MCF 10A (cell line): ENCODE results near the gene APC2. TPM values are rescaled to one million over a fixed set of nuclear protein-coding genes. Genes with fewer than 3 reads are reported as not detected.

Source experiments
- BruUV-seq: library from RNA; stranded (reverse); fragments of 400-500 nt; replicated peaks from 2 replicates; lab custom pipeline; 2021; lab: Mats Ljungman, UMichigan
- CTCF ChIA-PET: fragments of 300-600 bp; sonication (Branson Sonifier 250); formaldehyde crosslinking; extraction: SDS; loops from one replicate; lab custom pipeline; 2021; ENCODE audit warnings: antibody characterized with exemption, inconsistent platforms; lab: Yijun Ruan, JAX
- POLR2A ChIA-PET: fragments of 300-600, 350-650 bp; sonication (Branson Sonifier 250); formaldehyde crosslinking; extraction: SDS; loops from one replicate; lab custom pipeline; 2020; ENCODE audit warnings: antibody characterized with exemption, inconsistent platforms; lab: Yijun Ruan, JAX
- DNase-seq: peaks from one replicate; pipeline ENCODE4 v3.0.0-alpha.2; 2018; ENCODE audit not compliant: unreplicated experiment
- H3K27ac Mint-ChIP-seq: one replicate; pipeline ENCODE4 v1.8.0; 2022; ENCODE audit warnings: mild to moderate bottlenecking, low read depth, mixed read lengths; ENCODE audit not compliant: unreplicated experiment
- H3K27me3 Mint-ChIP-seq: one replicate; pipeline ENCODE4 v1.8.0; 2022; ENCODE audit warnings: mixed read lengths; ENCODE audit not compliant: insufficient read depth, unreplicated experiment
- H3K36me3 Mint-ChIP-seq: one replicate; pipeline ENCODE4 v1.8.0; 2022; ENCODE audit warnings: mild to moderate bottlenecking, moderate library complexity, mixed read lengths; ENCODE audit not compliant: insufficient read depth, unreplicated experiment
- H3K4me1 Mint-ChIP-seq: one replicate; pipeline ENCODE4 v1.8.0; 2022; ENCODE audit warnings: mixed read lengths; ENCODE audit not compliant: insufficient read depth, unreplicated experiment
- H3K4me3 Mint-ChIP-seq: one replicate; pipeline ENCODE4 v1.8.0; 2022; ENCODE audit warnings: mild to moderate bottlenecking, moderate library complexity, mixed read lengths; ENCODE audit not compliant: unreplicated experiment
- H3K9me3 Mint-ChIP-seq: one replicate; pipeline ENCODE4 v1.8.0; 2022; ENCODE audit warnings: mixed read lengths; ENCODE audit not compliant: unreplicated experiment
- intact Hi-C: fragments of 100-400 bp; cut with micrococcal nuclease; formaldehyde crosslinking; loops from 2 replicates; pipeline ENCODE4 v1.14.1; 2022
- total RNA-seq: library from RNA; stranded (reverse); gene quantifications from 2 replicates; pipeline ENCODE4 v1.2.3, GENCODE V29; 2022
- TF ChIP-seq, protein P1 (sequence below): fragments of 200-600 bp; IDR thresholded peaks from one replicate; pipeline ENCODE4 v1.8.0; 2022; ENCODE audit warnings: antibody characterized with exemption, mild to moderate bottlenecking; ENCODE audit not compliant: unreplicated experiment

Gene APC2
- total RNA-seq, 1 experiment from 2014 or later: 0.23 TPM

DNA sequence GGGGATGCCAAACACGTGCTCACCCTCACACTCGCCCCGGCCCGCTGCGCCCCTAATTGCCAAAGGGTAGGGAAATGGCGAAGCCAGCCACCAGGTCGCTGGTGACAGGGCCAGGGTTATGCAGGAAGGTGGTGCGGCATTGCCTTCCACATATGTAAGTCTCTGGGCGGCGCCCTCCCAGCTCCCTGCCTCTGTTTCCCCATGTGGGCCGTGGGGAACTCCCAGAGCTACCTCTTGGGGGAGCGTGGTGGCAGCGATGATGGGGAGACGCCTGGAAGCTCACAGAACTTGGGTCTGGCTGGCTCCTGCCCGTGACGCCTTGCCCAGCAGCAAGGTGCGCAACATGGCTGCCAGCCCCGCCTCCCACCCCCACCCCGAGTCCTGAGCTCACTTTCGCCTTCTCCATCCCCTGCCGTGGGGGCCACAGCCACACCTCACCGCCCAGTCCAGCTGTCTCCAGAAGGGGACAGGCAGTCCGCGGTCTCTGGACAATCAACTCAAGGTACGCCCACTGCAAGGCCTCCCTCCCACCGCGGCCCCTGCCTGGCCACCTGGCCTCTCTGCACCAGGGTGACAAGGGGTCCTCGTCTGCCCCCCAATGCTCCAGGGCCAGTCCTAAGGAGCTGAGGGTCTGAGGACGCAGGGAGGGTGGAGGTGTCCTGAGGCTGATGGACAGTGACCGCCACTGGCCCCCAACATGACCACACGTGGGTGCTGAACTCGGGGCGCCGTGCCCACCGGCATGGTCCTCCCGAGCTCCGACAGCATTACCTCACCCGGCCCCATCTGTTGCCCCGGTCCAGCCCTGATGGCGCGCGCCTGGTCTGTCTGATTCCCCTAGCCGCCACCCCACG lies 22.5 kb downstream of the APC2 start:
- POLR2A ChIA-PET: interaction anchor here (0.8 to 0.9 kb wide), 2 partner anchors 17 to 203 kb away, joined by 3 to 4 read pairs; partner anchors contain the start of gene CIRBP
- DNase-seq: no peak
- Mint-ChIP-seq H3K27ac (no peak overlapping the region), H3K9me3 (no peaks in the 10 kb centered on the region), H3K27me3 (no peaks in the 10 kb centered on the region), H3K4me1 (peaks cover 4% of the 10 kb centered on the region), H3K4me3 (no peak overlapping the region), H3K36me3 (peaks cover 36% of the 10 kb centered on the region)
- TF ChIP-seq, protein P1, sequence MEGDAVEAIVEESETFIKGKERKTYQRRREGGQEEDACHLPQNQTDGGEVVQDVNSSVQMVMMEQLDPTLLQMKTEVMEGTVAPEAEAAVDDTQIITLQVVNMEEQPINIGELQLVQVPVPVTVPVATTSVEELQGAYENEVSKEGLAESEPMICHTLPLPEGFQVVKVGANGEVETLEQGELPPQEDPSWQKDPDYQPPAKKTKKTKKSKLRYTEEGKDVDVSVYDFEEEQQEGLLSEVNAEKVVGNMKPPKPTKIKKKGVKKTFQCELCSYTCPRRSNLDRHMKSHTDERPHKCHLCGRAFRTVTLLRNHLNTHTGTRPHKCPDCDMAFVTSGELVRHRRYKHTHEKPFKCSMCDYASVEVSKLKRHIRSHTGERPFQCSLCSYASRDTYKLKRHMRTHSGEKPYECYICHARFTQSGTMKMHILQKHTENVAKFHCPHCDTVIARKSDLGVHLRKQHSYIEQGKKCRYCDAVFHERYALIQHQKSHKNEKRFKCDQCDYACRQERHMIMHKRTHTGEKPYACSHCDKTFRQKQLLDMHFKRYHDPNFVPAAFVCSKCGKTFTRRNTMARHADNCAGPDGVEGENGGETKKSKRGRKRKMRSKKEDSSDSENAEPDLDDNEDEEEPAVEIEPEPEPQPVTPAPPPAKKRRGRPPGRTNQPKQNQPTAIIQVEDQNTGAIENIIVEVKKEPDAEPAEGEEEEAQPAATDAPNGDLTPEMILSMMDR: no peak
- CTCF ChIA-PET: interaction anchor here (0.8 kb wide), 1 partner anchor 20 kb away, joined by 3 read pairs; no protein-coding TSS in a partner anchor
- no TSS peak for BruUV-seq
- intact Hi-C loops: no loop called here

DNA sequence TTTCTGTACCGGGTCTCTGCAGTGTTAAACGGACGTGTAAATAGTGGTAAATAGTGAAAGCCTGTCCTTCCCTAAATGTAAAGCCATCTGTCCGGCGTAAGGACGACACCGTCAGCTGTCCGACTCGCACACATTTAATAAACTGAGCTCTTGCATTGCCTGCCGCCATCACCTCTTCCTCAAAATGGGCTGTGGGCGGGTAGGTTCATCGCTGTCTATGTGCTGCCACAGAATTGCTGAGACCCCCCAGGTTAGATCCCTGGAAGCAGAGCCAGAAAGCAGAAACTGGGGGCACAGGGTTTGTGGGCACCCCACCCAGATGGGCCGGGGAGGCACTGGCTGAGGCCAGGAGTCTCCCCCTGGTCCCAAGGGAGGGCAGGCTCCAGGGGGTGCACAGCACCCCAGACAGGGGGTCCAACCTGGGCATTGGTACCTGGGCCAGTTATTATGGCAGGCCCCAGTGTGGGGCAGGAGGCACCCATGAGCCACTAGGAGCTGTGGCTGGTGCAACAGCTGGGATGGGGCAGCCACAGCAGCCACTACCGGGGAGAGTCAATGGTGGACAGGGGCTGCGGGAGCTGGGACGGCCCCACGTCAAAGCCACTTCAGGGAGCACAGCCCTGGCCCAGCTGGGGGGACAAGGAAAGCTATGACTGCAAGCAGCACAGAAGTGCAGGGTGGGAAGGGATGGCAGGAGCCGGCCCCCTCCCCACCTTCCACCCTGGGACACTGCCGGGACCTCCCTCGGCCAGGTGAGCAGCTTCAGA lies 23.3 kb downstream of the APC2 start:
- Mint-ChIP-seq H3K27ac (no peak overlapping the region), H3K36me3 (peaks cover 39% of the 10 kb centered on the region), H3K4me1 (peaks cover 4% of the 10 kb centered on the region), H3K4me3 (no peak overlapping the region), H3K9me3 (no peaks in the 10 kb centered on the region), H3K27me3 (no peaks in the 10 kb centered on the region)
- BruUV-seq: no TSS peak
- CTCF ChIA-PET: interaction anchor here (0.6 to 0.8 kb wide), 2 partner anchors 21 to 216 kb away, joined by 3 to 4 read pairs; no protein-coding TSS in a partner anchor
- intact Hi-C loops: no loop called here
- TF ChIP-seq, protein P1: no peak
- POLR2A ChIA-PET: interaction anchor here (0.5 kb wide), 1 partner anchor 18 kb away, joined by 3 read pairs; the partner anchor contains the start of gene REEP6
- DNase-seq: no peak

DNA sequence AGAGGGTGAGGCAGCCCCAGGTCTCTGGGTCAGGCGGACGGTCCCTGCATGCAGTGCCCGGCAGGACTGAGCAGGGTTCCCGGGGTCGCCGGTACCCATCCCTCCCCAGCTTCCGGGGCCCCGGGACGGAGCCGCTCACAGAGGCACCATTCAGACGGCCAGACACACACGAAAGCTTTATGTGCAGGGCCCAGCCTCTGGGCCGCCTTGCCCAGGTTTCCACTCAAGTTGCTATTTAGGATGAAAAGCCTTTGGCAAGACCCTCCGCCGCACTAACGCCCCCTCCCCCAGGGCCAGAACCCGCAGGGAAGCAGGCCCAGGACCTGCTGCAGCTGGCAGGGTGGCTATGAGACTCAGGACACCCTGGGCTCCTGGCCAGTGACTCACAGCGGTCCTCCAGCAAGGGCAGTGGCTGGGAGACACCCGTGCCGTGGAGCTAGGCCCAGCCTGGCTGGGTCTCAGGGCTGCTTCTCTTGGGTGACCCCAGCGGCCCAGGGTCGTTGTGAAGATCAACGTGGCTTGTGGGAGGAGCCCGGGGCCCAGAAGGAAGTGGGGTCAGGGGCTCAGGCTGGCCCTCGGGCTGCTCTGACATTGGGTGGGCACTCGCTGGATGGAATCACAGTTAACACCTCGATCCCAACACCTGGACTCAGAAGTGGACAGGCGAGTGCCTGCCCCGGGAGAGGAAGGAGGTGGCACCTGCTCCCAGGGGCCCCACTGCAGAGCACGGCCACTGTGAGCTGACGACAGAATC lies 24.3 kb downstream of the APC2 start:
- H3K4me3 Mint-ChIP-seq: no peak overlapping the region
- peaks cover 44% of the 10 kb centered on the region for H3K36me3 Mint-ChIP-seq
- intact Hi-C loops: no loop called here
- CTCF ChIA-PET: interaction anchor here (0.6 to 1.6 kb wide), 3 partner anchors 8 to 215 kb away, joined by 4 read pairs; no protein-coding TSS in a partner anchor
- TF ChIP-seq, protein P1: no peak
- no peak for DNase-seq
- POLR2A ChIA-PET: interaction anchor here (0.5 to 1.0 kb wide), 2 partner anchors 17 to 19 kb away, joined by 3 read pairs; partner anchors contain the start of gene REEP6
- H3K4me1 Mint-ChIP-seq: peaks cover 8% of the 10 kb centered on the region
- H3K27me3 Mint-ChIP-seq: no peaks in the 10 kb centered on the region
- no peak overlapping the region for H3K27ac Mint-ChIP-seq
- BruUV-seq: no TSS peak
- no peaks in the 10 kb centered on the region for H3K9me3 Mint-ChIP-seq
